GM19035 (cell line): ENCODE results near the gene P2RY8.
"Not testable (repeated sequence)": the region's sequence is repeated elsewhere in the genome, so short reads cannot be mapped to it uniquely, and the experiment has no call there.

Experiments used
- ATAC-seq: cut with Tn5 transposase; IDR thresholded peaks from one replicate; pipeline ENCODE4 v1.9.1; 2021; ENCODE audit not compliant: unreplicated experiment

The P2RY8 gene

GRCh38 chrX:1537031-1537715, at the start of gene P2RY8:
Gene P2RY8, minus strand, starts transcription at chrX:1537185. Its CDS starts 70,627 bp downstream, at chrX:1466558.
- ATAC-seq, result peak; percentile 66

- no peak for ATAC-seq
Measured at GRCh38 chrX:1584237-1585011, 47.4 kb upstream of the P2RY8 start.

- peak; percentile 73 for ATAC-seq
Measured at GRCh38 chrX:1582686-1583437, 45.9 kb upstream of the P2RY8 start.

GRCh38 chrX:1581132-1581531, 44.1 kb upstream of the P2RY8 start:
- no peak for ATAC-seq

GRCh38 chrX:1578511-1579173, 41.7 kb upstream of the P2RY8 start:
- ATAC-seq, result no peak

GRCh38 chrX:1577845-1578244, 40.9 kb upstream of the P2RY8 start:
- ATAC-seq, result no peak

GRCh38 chrX:1576201-1576992, 39.4 kb upstream of the P2RY8 start:
- no peak for ATAC-seq

- not testable (repeated sequence) for ATAC-seq
Measured at GRCh38 chrX:1574181-1574580, 37.2 kb upstream of the P2RY8 start.

GRCh38 chrX:1564750-1565683, 28.0 kb upstream of the P2RY8 start:
- ATAC-seq, result no peak

GRCh38 chrX:1564077-1564476, 27.1 kb upstream of the P2RY8 start:
- not testable (repeated sequence) for ATAC-seq

GRCh38 chrX:1561164-1561563, 24.2 kb upstream of the P2RY8 start:
- no peak for ATAC-seq

- ATAC-seq, result no peak
Measured at GRCh38 chrX:1558761-1559468, 21.9 kb upstream of the P2RY8 start.

GRCh38 chrX:1557442-1557841, 20.5 kb upstream of the P2RY8 start:
- not testable (repeated sequence) for ATAC-seq

- no peak for ATAC-seq
Measured at GRCh38 chrX:1555370-1555769, 18.4 kb upstream of the P2RY8 start.

- ATAC-seq, result no peak
Measured at GRCh38 chrX:1554469-1555210, 17.7 kb upstream of the P2RY8 start.

GRCh38 chrX:1551959-1552546, 15.1 kb upstream of the P2RY8 start:
- ATAC-seq, result no peak

GRCh38 chrX:1546691-1547251, 9.8 kb upstream of the P2RY8 start:
- no peak for ATAC-seq
